ENCODE data around the gene MYD88.

DNA sequence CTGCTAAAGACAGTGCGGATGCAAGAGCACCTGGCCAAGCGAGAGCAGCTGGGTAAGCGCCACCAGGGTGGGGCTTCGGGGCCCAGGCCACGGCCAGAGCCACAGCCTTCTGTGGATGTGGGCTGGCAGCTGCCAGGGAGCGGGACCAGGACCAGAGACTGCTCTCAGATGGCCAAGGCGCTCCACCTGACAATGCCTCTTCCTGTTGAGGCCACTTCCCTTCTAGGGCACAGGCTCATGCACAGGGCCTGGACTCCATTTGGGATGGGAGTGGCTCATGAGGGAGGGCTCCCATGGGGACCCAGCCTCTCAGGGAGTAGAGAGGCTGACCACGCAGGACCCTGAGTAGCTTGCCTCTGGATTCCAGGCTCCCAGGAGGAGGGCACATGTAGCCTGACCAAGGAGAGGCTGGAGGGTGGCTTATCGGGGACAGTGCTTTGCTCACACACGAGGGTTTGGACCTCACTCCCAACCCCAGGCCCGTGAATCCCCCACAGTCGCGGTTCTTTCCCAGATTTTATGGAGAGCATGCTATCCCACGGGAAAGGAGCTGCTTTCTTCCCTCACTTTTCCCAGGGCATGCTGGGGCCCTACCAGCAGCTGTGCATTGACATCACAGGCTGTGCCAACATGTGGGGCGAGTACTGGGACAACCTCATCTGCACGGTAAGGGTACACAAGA lies 26.6 kb upstream of the MYD88 start:
- TF ChIP-seq POLR2A (IDR thresholded peaks at IDR 0.05; ENCODE audit: low read length) = no peak
- TF ChIP-seq GATA1 (IDR thresholded peaks at IDR 0.05; ENCODE audit: low read depth, low read length) = no peak

All from erythroblast (primary cell).